COR-L47 (cell line): ENCODE data around the gene CYB561.

Experiments
- DNase-seq: peaks from one replicate; lab custom pipeline; 2025; lab: John Stamatoyannopoulos, UW

The CYB561 gene

GRCh38 chr17:63445954-63446752 is at the start of gene CYB561:
Gene CYB561 (minus strand): TSS chr17:63446306. CDS start chr17:63437547, 8,759 bp downstream.
- peak; percentile 85 for DNase-seq

- no peak for DNase-seq
Measured at GRCh38 chr17:63495491-63495890, 49.4 kb upstream of the CYB561 start.

GRCh38 chr17:63494300-63494928 is 48.3 kb upstream of the CYB561 start:
- DNase-seq = no peak

GRCh38 chr17:63493411-63493810 is 47.3 kb upstream of the CYB561 start:
- DNase-seq = no peak

- DNase-seq = no peak
Measured at GRCh38 chr17:63492940-63493339, 46.8 kb upstream of the CYB561 start.

GRCh38 chr17:63491977-63492618 is 46.0 kb upstream of the CYB561 start:
- DNase-seq = no peak

- no peak for DNase-seq
Measured at GRCh38 chr17:63491413-63491812, 45.3 kb upstream of the CYB561 start.

GRCh38 chr17:63490858-63491400 is 44.8 kb upstream of the CYB561 start:
- no peak for DNase-seq

GRCh38 chr17:63490329-63490728 is 44.2 kb upstream of the CYB561 start:
- no peak for DNase-seq

- no peak for DNase-seq
Measured at GRCh38 chr17:63489291-63489690, 43.2 kb upstream of the CYB561 start.

GRCh38 chr17:63488851-63489250 is 42.7 kb upstream of the CYB561 start:
- no peak for DNase-seq

- DNase-seq = no peak
Measured at GRCh38 chr17:63487014-63487339, 40.9 kb upstream of the CYB561 start.

- DNase-seq = no peak
Measured at GRCh38 chr17:63486317-63487013, 40.4 kb upstream of the CYB561 start.

GRCh38 chr17:63483655-63484575 is 37.8 kb upstream of the CYB561 start:
- no peak for DNase-seq

- no peak for DNase-seq
Measured at GRCh38 chr17:63483038-63483437, 36.9 kb upstream of the CYB561 start.

GRCh38 chr17:63482509-63482908 is 36.4 kb upstream of the CYB561 start:
- DNase-seq = no peak

GRCh38 chr17:63481488-63481870 is 35.4 kb upstream of the CYB561 start:
- DNase-seq = no peak

- peak; percentile 97 for DNase-seq
Measured at GRCh38 chr17:63480826-63481487, 34.9 kb upstream of the CYB561 start.

GRCh38 chr17:63480192-63480784 is 34.2 kb upstream of the CYB561 start:
- no peak for DNase-seq

- DNase-seq = no peak
Measured at GRCh38 chr17:63479495-63480184, 33.5 kb upstream of the CYB561 start.
